SW480 (cell line): ENCODE results near the gene TMEM272.
A peak's percentile ranks its signal among the peaks of the same experiment; 100 is the strongest.

Source experiments
- DNase-seq: peaks from one replicate; pipeline ENCODE4 v3.0.0-alpha.2; 2016; ENCODE audit warnings: low spot score

The TMEM272 gene, protein sequence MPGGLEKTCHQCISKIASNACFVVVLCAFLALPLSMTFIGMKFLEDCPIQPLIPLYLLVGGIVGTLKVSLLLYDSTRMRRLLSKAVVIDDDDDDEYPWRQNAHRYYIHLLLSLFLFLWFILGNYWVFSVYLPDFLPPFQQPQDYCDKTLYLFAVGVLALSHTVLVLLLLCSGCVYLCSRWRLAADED

DNA sequence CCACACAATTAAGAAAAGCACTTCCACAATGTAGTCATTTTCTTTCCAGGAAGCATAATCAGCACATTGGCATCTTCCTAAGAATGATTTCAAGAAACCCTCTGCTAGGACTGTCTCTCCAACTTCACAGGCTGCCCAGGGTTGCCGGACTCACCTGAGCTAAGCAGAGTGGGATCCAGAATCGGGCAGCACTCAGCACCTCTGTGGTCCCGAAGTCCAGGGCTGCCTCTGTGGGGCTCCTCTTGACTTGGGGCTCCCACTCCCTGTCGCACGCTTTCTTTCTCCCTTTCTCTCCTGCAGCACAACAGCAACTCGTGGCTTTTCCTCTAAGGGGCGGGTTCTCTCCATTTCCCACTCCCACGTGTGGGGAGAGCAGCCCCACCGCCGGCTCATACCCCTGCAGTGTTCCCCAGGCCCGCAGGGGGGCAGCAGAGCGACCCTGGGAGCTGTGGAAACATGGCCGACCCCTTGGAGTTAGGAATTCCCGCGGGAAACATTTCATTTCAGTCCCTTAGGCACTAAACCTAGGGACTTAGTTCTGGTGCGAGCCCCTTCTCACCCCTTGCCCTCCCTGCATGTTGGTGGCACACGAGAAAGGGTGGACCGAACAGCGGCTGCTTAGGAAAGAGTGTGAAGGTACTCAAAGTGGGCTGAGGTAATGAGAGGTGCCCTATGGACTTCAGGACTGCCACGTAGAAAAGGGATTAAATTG lies at the start of gene TMEM272:
Gene TMEM272 (minus strand): TSS at position 316 of the 712 bp plus-strand sequence. CDS start 6,647 bp downstream, outside the sequence.
- peak; percentile 41 for DNase-seq

- DNase-seq, result peak; percentile 3
Observed at GRCh38 chr13:51894239-51894638, 49.3 kb upstream of the TMEM272 start.

- DNase-seq, result no peak
Observed at GRCh38 chr13:51892657-51893056, 47.7 kb upstream of the TMEM272 start.

- DNase-seq, result no peak
Observed at GRCh38 chr13:51887468-51887867, 42.5 kb upstream of the TMEM272 start.

DNA sequence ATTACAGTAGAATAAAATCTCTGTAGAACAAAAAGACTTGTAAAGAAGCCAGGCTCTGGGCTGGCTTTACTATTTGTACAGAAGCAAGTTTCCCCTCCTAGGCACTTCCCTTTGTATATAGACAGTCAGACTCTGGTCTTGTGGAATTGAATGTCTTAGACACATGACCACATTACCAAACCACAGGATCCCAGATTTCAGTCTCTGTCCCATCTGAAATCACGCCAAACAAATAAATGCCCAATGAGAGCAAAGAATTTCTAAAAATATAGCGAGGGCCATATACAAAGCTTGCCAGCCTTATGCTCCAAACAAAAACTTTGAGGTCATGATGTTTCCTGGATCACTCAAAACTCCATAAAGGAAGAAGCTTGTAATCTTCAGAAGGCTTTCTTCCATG lies 40.7 kb upstream of the TMEM272 start:
- no peak for DNase-seq

DNA sequence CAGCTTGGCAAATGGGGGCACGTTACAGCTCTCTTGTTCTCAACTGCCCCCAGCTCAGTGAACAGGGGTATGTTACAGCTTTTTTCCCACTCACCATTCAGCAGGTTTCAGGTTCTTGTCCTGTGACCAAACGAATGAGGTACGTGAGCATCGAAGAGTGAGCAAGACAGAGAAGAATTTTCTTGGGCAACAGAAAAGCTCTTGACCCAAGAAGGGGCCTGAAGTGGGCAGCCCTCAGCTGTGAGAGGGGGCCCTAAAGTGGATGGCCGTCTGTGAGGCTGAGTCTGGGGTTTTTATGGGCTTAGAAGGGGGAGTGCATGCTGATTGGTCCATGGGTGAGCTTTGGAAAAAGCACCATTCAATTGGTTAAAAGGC lies 38.2 kb upstream of the TMEM272 start:
- no peak for DNase-seq

- no peak for DNase-seq
Observed at GRCh38 chr13:51882570-51883225, 37.7 kb upstream of the TMEM272 start.

GRCh38 chr13:51881296-51881695 lies 36.3 kb upstream of the TMEM272 start:
- no peak for DNase-seq

DNA sequence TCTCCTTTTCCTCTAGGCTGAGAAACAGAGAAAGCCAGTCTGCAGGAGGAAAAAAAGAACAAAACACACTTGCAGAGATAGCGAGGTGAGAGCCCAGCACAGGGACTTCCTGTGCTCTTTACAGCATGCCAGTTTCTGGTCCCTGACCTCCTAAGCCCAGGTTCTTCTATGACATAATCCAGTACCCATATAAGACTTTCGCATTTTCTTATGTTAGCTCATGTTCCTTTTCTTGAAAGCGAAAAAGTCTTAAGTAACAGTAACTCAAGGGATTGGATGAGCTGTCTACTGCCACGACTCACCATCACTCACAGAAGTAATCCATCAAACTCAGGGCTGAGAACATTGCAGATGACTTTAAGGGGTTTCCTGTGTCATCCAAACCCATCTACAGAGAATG lies 34.2 kb upstream of the TMEM272 start:
- DNase-seq, result no peak

GRCh38 chr13:51874651-51875050 lies 29.7 kb upstream of the TMEM272 start:
- DNase-seq, result no peak

DNA sequence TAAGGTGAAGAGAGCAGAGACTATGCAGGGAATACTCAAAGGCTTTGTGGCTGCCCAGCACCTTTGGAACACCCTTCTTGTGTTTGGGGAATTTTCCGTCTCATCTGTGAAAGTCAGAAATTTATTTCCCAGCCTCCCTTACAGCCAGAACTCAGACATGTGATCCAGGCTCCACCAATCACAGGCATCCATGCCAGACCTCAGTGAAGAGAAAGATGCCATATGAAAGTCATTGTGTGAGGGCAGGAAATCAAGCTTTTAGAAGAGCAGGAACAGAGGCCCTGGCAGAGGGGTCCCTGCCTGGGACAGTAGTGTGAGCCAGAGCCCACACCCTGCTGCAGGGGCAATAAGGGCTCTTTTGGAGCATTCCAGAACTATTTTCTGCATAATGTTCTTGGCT lies 28.9 kb upstream of the TMEM272 start:
- no peak for DNase-seq

DNA sequence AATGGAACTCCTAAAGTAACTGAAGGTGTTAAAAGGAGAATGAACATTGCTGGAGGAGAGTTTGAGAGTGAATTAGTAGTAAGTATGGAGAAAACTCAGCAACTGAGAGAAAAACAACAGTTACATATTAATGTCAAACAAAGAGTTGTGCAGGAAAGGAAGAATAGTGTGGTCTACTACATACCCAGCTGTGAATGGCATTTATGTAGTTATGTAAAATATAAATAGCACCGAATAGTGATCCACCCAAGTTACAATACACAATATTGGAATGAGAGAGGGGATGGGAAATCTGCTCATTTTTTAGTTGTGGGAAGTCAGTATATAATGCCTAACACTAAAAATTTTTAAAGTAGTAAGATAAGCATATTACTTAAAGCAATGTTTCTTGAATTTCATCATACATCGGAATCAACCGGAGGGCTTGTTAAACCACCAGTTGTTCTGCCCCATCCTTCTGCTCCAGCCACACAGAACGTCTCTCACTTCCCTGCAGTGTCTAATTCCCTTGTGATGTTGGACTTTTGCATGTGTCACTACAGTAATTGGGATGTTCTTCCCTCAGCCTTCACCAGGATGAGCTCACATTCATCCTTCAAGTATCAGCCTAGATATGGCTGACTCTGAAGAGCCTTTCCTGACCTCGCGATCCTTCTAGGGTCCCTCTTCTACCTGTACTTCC lies 28.3 kb upstream of the TMEM272 start:
- no peak for DNase-seq

DNA sequence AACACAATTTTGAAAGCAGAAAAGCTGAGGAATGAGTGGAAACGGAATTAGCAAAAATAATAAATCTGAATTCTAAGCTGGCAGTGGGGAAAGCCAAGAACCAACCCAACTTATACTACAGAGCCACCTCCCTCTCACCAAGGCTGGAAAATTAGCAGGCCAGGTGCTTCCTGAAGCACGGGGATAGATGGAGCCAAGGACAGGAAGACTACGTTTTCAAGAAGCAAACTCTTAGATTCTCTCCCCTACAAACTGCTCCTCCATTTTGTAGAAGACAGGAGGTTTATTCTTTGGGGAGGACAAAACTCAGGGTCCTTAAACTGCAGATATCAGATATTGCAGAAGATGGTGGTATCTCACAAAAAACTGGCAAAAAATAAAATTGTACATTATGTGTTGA lies 25.6 kb upstream of the TMEM272 start:
- no peak for DNase-seq

- no peak for DNase-seq
Observed at GRCh38 chr13:51869916-51870315, 24.9 kb upstream of the TMEM272 start.

- no peak for DNase-seq
Observed at GRCh38 chr13:51867062-51867461, 22.1 kb upstream of the TMEM272 start.

- no peak for DNase-seq
Observed at GRCh38 chr13:51865838-51866237, 20.9 kb upstream of the TMEM272 start.

DNA sequence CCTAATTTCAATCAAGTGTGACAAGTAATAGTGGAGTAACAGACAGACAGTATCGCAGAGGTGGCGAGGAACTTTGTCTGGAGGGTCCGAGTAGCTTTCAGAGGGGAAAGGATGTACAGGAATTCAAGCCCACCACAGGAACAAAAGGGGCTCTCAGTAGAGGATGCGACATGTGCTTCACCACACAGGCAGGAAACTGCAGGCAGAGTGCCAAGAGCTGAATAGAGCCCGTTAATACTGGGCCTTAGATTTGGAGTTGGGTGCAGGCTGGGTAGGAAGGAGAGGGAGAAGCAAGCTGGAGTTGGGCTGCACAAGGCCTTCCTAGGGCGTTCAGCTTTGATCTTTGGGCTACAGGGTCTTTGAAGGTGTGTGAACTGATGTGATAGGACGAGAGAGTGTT lies 18.0 kb upstream of the TMEM272 start:
- DNase-seq, result no peak

DNA sequence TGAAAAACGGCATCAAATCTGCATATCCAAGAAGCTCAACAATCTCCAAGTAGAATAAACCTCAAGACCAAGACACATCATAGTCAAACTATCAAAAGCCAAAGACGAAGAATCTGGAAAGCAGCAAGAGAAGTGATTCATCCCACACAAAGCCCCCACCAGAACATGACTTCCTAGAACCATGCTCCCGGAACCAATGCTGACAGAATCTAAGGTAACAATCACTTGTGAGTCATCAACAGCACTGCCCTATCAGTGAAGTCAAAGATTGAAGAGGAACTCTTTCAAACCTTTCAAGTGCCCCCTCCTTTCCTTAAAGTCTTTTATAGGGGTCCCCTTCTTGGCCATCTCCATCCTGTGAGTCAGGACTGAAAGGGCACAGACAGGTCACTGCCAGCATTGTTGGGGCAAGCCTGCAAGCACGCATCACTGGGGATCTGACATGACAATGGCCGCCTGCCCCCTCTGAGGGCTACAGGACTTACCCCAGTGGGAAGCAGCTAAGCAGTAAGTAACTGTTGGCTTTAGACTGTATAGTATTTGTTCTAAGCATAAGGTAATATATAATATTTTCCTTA lies 16.8 kb upstream of the TMEM272 start, which contains the start of gene CCDC70:
Gene CCDC70 (plus strand): TSS at position 247 of the 578 bp plus-strand sequence. CDS start 3,443 bp downstream, outside the sequence.
- peak; percentile 19 for DNase-seq

DNA sequence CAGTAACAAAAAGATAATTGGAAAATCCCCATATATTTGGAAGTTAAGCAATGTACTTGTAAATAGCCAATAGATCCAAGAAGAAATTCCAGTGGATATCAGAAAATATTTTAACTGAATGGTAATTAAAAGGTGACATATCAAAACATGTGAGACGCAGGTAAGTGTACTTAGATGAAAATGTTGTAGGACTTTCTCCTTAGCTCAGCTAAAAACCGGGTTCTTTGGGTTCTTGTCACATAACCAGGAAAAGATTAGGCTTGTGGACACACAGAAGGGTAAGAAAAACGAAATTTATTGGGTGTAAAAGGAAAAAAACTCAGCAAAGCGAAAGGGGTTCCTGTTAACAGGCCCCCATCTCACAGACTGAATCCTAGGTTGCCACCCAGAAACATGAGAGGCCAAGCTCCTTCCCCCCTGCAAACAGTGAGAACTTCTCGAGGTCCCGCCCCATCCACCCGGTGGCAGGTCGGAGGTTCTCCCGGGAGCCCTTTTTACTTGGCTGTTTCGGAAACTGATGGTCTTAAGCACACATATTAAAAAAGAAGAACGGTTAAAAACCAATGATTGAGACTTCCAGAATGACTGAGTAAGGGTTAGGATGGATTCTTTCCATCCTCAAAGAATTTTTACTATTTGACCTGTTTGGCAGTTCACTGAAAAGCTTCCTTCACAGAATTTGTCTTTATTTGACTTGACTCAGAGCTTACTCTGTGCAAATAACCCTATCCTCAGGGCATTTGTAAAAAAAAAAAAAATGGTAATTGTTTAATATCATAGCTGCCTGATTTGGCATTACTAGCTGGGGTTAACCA lies 13.7 kb upstream of the TMEM272 start:
- no peak for DNase-seq

GRCh38 chr13:51856998-51857397 lies 12.0 kb upstream of the TMEM272 start:
- no peak for DNase-seq

DNA sequence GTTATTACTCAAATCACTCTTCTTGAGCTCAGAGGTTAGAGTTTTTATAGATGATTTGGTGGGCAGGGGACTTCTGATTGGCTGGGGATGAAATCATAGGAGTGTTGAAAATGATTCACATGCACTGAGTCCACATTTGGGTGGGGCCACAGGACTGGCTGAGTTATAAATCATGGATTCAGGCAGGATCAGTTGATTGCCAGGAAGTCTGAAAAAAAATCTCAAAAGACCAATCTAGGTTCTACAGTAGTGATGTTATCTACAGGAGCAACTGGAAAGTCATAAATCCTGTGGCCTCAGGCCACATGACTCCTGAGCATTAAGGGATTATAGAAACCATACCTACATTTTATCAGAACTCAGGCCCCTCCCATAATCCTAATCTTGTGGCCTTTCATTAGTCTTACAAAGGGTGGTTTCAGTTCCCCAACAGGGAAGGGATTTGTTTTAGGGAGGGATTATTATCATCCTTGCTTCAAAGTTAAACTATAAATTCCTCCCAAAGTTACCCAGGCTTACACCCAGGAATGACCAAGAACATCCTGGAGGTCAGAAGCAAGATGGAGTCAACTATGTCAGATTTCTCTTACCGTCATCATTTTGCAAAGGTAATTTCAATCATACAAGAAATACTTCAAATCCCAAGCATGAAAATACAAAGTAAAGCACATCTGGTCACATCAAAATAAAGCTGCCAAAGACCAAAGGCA lies 11.2 kb upstream of the TMEM272 start:
- no peak for DNase-seq
